ENCODE measurements around the gene EIF4G3. TPM values are rescaled to one million over a fixed set of nuclear protein-coding genes. Genes with fewer than 3 reads are reported as not detected.

The EIF4G3 gene
- total RNA-seq, 1 experiment from 2014 or later, result 72.0 TPM

DNA sequence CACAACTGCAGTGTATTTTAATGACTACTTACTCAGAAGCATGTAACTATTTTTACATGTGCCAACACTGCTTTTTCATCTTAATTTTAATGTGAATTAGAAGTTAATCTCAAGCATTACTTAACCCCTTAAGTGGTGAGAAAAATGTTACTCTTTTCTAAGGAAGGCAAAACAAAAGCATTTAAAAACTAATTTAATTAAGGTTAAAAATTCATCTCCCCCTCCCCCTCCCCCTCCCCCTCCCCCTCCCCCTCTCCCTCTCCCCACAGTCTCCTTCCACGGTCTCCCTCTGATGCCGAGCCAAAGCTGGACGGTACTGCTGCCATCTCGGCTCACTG lies 362.2 kb downstream of the EIF4G3 start:
- Histone ChIP-seq H3K79me2 (ENCODE audit: insufficient read depth, low read length) (no peaks in the 10 kb centered on the region), H2AFZ (ENCODE audit: low read length) (no peak overlapping the region), H3K79me1 (ENCODE audit: insufficient read depth, low read depth, low read length, poor library complexity, severe bottlenecking) (no peaks in the 10 kb centered on the region), H2BK20ac (ENCODE audit: low read depth, low read length, poor library complexity, severe bottlenecking) (no peak overlapping the region), H3K23me2 (ENCODE audit: insufficient read length, low read depth, low read length, poor library complexity, severe bottlenecking) (no peaks in the 10 kb centered on the region), H2BK120ac (ENCODE audit: low read depth, low read length, poor library complexity, severe bottlenecking) (no peak overlapping the region), H2AK5ac (ENCODE audit: insufficient read length, low read length) (no peak overlapping the region), H3K9ac (ENCODE audit: extremely low read depth, insufficient read length, low read length) (no peak overlapping the region), H2BK12ac (ENCODE audit: insufficient read length, low read depth, low read length) (no peak overlapping the region), H3K4me2 (ENCODE audit: insufficient read depth, insufficient read length, low read length) (no peak overlapping the region), H3K56ac (ENCODE audit: insufficient read length, low read depth, low read length) (no peak overlapping the region), H3K14ac (ENCODE audit: insufficient read depth, low read length) (no peak overlapping the region), H3K4ac (ENCODE audit: low read depth, low read length) (no peak overlapping the region), H2BK5ac (ENCODE audit: insufficient read length, low read length) (no peak overlapping the region), H4K91ac (ENCODE audit: insufficient read length, low read depth, low read length) (no peak overlapping the region), H3K9me3 (ENCODE audit: control insufficient read depth, low read depth, low read length) (no peaks in the 10 kb centered on the region), H4K20me1 (ENCODE audit: control insufficient read depth, insufficient read depth, insufficient read length) (no peaks in the 10 kb centered on the region), H2BK15ac (ENCODE audit: low read depth, low read length) (no peak overlapping the region), H4K5ac (ENCODE audit: insufficient read length, low read depth, low read length) (no peak overlapping the region), H3K18ac (ENCODE audit: insufficient read length, low read depth, low read length) (no peak overlapping the region), H3K27ac (ENCODE audit: insufficient read length, low read depth, low read length) (no peak overlapping the region), H4K8ac (replicated peaks; ENCODE audit: insufficient read length, low read depth, low read length) (no peak overlapping the region), H3K23ac (ENCODE audit: insufficient read length, low read depth, low read length) (no peak overlapping the region), H3T11ph (ENCODE audit: low read length) (no peak overlapping the region), H3K4me1 (ENCODE audit: insufficient read depth, low read length) (no peaks in the 10 kb centered on the region), H3K27me3 (ENCODE audit: insufficient read depth, low read length) (no peaks in the 10 kb centered on the region)
- no peak overlapping the region for H3K27ac Mint-ChIP-seq
- peaks cover 18 to 49% (median 24%) of the 10 kb centered on the region in 3 experiments; a peak in 6 of 7 replicates for H3K36me3 Mint-ChIP-seq (ENCODE audit: insufficient read depth in 1 of 3, low read depth in 3 of 3)
- TF ChIP-seq, protein P1, sequence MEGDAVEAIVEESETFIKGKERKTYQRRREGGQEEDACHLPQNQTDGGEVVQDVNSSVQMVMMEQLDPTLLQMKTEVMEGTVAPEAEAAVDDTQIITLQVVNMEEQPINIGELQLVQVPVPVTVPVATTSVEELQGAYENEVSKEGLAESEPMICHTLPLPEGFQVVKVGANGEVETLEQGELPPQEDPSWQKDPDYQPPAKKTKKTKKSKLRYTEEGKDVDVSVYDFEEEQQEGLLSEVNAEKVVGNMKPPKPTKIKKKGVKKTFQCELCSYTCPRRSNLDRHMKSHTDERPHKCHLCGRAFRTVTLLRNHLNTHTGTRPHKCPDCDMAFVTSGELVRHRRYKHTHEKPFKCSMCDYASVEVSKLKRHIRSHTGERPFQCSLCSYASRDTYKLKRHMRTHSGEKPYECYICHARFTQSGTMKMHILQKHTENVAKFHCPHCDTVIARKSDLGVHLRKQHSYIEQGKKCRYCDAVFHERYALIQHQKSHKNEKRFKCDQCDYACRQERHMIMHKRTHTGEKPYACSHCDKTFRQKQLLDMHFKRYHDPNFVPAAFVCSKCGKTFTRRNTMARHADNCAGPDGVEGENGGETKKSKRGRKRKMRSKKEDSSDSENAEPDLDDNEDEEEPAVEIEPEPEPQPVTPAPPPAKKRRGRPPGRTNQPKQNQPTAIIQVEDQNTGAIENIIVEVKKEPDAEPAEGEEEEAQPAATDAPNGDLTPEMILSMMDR (conservative IDR thresholded peaks at IDR 0.05), result no peak
- no peaks in the 10 kb centered on the region; a peak in 2 of 5 replicates for H3K9me3 Mint-ChIP-seq
- no peak overlapping the region for H3K4me3 Mint-ChIP-seq
- H3K27me3 Mint-ChIP-seq (ENCODE audit: low read depth), result no peaks in the 10 kb centered on the region
- no CpG with 5 or more reads among the region's 4 CpGs for WGBS (ENCODE audit: extremely low coverage, insufficient read length, low lambda C conversion rate)
- H3K4me1 Mint-ChIP-seq, result no peaks in the 10 kb centered on the region
- no peak for DNase-seq
